Panc1 (cell line): Measurements from ENCODE around the gene TROAP.

Source experiments
- POLR2AphosphoS5 ChIP-seq: IDR thresholded peaks from 2 replicates; pipeline ENCODE4 v1.6.1; 2012; ENCODE audit warnings: mild to moderate bottlenecking, low read depth, low read length, moderate library complexity
- TF ChIP-seq, protein P1 (sequence below): fragments of 450-650 bp; IDR thresholded peaks from 2 replicates; pipeline ENCODE4 v1.5.1; 2017; ENCODE audit warnings: mild to moderate bottlenecking
- TF ChIP-seq, protein P2 (sequence below), 2 experiments: IDR thresholded peaks; 2 replicates each; pipeline ENCODE4 v1.6.1; 2011 to 2012; ENCODE audit warnings: low read depth in 2 of 2, control low read depth in 1 of 2, low read length in 1 of 2, mild to moderate bottlenecking in 1 of 2, moderate library complexity in 1 of 2; ENCODE audit not compliant: insufficient read depth in 1 of 2

DNA sequence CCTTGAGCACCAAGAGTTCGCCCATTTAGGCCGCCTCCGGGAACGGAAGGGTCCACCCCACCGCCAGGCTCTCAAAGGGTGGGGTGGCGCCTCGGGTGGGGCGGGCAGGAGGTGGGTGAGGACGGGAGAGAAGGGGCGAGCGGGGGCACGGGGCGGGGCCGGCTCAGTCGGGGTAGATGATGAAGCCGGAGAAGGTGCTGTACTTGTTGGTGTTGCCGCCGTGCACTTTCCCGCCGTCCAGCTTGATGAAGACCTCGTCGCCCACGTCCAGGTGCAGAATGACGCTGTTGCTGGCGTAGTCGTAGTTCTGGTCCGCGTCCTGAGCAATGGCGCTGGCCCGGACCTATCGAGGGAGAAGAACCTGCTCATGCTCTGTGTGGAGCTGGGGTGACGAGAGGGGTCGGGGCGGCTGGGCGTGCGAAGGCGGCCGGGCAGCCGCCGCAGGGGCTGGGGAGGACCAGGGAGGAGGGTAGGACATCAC, 9.9 kb downstream of the TROAP start:
- TF ChIP-seq, protein P1, sequence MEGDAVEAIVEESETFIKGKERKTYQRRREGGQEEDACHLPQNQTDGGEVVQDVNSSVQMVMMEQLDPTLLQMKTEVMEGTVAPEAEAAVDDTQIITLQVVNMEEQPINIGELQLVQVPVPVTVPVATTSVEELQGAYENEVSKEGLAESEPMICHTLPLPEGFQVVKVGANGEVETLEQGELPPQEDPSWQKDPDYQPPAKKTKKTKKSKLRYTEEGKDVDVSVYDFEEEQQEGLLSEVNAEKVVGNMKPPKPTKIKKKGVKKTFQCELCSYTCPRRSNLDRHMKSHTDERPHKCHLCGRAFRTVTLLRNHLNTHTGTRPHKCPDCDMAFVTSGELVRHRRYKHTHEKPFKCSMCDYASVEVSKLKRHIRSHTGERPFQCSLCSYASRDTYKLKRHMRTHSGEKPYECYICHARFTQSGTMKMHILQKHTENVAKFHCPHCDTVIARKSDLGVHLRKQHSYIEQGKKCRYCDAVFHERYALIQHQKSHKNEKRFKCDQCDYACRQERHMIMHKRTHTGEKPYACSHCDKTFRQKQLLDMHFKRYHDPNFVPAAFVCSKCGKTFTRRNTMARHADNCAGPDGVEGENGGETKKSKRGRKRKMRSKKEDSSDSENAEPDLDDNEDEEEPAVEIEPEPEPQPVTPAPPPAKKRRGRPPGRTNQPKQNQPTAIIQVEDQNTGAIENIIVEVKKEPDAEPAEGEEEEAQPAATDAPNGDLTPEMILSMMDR = no peak
- no peak for TF ChIP-seq POLR2AphosphoS5
- TF ChIP-seq, protein P2, sequence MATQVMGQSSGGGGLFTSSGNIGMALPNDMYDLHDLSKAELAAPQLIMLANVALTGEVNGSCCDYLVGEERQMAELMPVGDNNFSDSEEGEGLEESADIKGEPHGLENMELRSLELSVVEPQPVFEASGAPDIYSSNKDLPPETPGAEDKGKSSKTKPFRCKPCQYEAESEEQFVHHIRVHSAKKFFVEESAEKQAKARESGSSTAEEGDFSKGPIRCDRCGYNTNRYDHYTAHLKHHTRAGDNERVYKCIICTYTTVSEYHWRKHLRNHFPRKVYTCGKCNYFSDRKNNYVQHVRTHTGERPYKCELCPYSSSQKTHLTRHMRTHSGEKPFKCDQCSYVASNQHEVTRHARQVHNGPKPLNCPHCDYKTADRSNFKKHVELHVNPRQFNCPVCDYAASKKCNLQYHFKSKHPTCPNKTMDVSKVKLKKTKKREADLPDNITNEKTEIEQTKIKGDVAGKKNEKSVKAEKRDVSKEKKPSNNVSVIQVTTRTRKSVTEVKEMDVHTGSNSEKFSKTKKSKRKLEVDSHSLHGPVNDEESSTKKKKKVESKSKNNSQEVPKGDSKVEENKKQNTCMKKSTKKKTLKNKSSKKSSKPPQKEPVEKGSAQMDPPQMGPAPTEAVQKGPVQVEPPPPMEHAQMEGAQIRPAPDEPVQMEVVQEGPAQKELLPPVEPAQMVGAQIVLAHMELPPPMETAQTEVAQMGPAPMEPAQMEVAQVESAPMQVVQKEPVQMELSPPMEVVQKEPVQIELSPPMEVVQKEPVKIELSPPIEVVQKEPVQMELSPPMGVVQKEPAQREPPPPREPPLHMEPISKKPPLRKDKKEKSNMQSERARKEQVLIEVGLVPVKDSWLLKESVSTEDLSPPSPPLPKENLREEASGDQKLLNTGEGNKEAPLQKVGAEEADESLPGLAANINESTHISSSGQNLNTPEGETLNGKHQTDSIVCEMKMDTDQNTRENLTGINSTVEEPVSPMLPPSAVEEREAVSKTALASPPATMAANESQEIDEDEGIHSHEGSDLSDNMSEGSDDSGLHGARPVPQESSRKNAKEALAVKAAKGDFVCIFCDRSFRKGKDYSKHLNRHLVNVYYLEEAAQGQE (IDR thresholded peaks at IDR 0.05; ENCODE audit: insufficient read depth in 1 of 2, low read depth in 2 of 2, low read length in 1 of 2) = no peak
